Prostate gland (tissue), 2 donors: Measurements from ENCODE around the gene RP9. TPM values are rescaled to one million over a fixed set of nuclear protein-coding genes. Genes with fewer than 3 reads are reported as not detected.

Experiments
- DNase-seq: peaks from one replicate; pipeline ENCODE4 v3.0.0-alpha.2; 2019; ENCODE audit warnings: low spot score
- H3K27ac ChIP-seq, 2 donors: fragments of 200-600 bp; sonication (generic); 2 replicates each; pipeline ENCODE4 v1.5.1; 2017 to 2019
- H3K27me3 ChIP-seq: fragments of 200-600 bp; sonication (generic); replicated peaks from 2 replicates; pipeline ENCODE4 v1.5.1; 2019; ENCODE audit not compliant: insufficient read depth
- H3K36me3 ChIP-seq, 2 donors: fragments of 200-600 bp; sonication (generic); 1 replicate in 1 of 2; 2 replicates in 1 of 2; pipeline versions ENCODE4 v1.5.1 to v1.8.1; 2017 to 2019
- H3K4me1 ChIP-seq: fragments of 200-600 bp; sonication (generic); replicated peaks from 2 replicates; pipeline ENCODE4 v1.5.1; 2019
- H3K4me3 ChIP-seq, 2 donors: fragments of 200-600 bp; sonication (generic); 2 replicates each; pipeline ENCODE4 v1.5.1; 2017 to 2019
- H3K9me3 ChIP-seq: fragments of 200-600 bp; sonication (generic); 2 replicates; pipeline ENCODE4 v1.5.1; 2017
- POLR2A ChIP-seq: fragments of 450-650 bp; IDR thresholded peaks from one replicate; pipeline ENCODE4 v1.6.1; 2016; ENCODE audit warnings: antibody characterized with exemption, mild to moderate bottlenecking
- POLR2AphosphoS5 ChIP-seq: sonication (generic); formaldehyde crosslinking; IDR thresholded peaks from one replicate; pipeline ENCODE4 v1.6.1; 2017; ENCODE audit warnings: antibody characterized with exemption
- WGBS: methylation state at CpG from one replicate; pipeline ENCODE4 v1.1.5; 2018; 5-methylcytosine and 5-hydroxymethylcytosine counted together
- intact Hi-C: fragments of 100-400 bp; cut with DNase I; formaldehyde crosslinking; loops from one replicate; pipeline ENCODE4 v1.14.2; 2022
- total RNA-seq, 2 donors: library from RNA; depleted of rRNA; stranded (reverse); fragments of >200 nt; gene quantifications; one replicate each; pipeline ENCODE4 v1.1.0, GENCODE V29; 2016
- TF ChIP-seq, protein P1 (sequence below), 4 experiments: fragments of 200-600 bp in 2 of 4; fragments of 450-650 bp in 2 of 4; sonication (generic) in 2 of 4; IDR thresholded peaks; 1 replicate in 3 of 4; 2 replicates in 1 of 4; pipeline ENCODE4 v1.5.1; 2016 to 2019; ENCODE audit warnings: antibody characterized with exemption in 4 of 4, mild to moderate bottlenecking in 2 of 4, moderate library complexity in 2 of 4

Gene RP9
- total RNA-seq, 2 donors from 2014 or later: 7.8 to 18.0 TPM

GRCh38 chr7:33109758-33110238 lies 594 bp upstream of the RP9 start:
- DNase-seq: no peak
- H3K4me3 ChIP-seq: peak overlapping the region; percentile 97 to 99
- intact Hi-C loops: loop anchor here (5.0 kb wide), 2 partner anchors 47 to 262 kb away; partner anchors contain the start of gene NT5C3A
- no peak overlapping the region for H3K27ac ChIP-seq
- H3K36me3 ChIP-seq: no peaks in the 10 kb centered on the region
- peaks cover 5% of the 10 kb centered on the region for H3K4me1 ChIP-seq
- WGBS: 16% methylated on average over 11 of the region's 11 CpGs
- TF ChIP-seq, protein P1, sequence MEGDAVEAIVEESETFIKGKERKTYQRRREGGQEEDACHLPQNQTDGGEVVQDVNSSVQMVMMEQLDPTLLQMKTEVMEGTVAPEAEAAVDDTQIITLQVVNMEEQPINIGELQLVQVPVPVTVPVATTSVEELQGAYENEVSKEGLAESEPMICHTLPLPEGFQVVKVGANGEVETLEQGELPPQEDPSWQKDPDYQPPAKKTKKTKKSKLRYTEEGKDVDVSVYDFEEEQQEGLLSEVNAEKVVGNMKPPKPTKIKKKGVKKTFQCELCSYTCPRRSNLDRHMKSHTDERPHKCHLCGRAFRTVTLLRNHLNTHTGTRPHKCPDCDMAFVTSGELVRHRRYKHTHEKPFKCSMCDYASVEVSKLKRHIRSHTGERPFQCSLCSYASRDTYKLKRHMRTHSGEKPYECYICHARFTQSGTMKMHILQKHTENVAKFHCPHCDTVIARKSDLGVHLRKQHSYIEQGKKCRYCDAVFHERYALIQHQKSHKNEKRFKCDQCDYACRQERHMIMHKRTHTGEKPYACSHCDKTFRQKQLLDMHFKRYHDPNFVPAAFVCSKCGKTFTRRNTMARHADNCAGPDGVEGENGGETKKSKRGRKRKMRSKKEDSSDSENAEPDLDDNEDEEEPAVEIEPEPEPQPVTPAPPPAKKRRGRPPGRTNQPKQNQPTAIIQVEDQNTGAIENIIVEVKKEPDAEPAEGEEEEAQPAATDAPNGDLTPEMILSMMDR (IDR thresholded peaks at IDR 0.05): no peak
- TF ChIP-seq POLR2A (no peak), POLR2AphosphoS5 (no peak)
- H3K9me3 ChIP-seq: no peaks in the 10 kb centered on the region
- no peaks in the 10 kb centered on the region for H3K27me3 ChIP-seq

- Histone ChIP-seq H3K4me3 (peak overlapping the region; percentile 97 to 99), H3K27ac (peak overlapping the region; percentile 65 to 73), H3K9me3 (no peaks in the 10 kb centered on the region), H3K27me3 (no peaks in the 10 kb centered on the region), H3K4me1 (peaks cover 5% of the 10 kb centered on the region), H3K36me3 (no peaks in the 10 kb centered on the region)
- intact Hi-C loops: loop anchor here (5.0 kb wide), 2 partner anchors 46 to 261 kb away; partner anchors contain the start of gene NT5C3A
- TF ChIP-seq, protein P1 (IDR thresholded peaks at IDR 0.05): no peak
- no peak for TF ChIP-seq POLR2A
- no peak for TF ChIP-seq POLR2AphosphoS5
- WGBS: 1% methylated on average over 10 of the region's 10 CpGs
- DNase-seq: no peak
Observed at GRCh38 chr7:33108554-33109004, 625 bp downstream of the RP9 start.

GRCh38 chr7:33107136-33108066 lies 1.8 kb downstream of the RP9 start:
- DNase-seq: no peak
- no peaks in the 10 kb centered on the region for H3K27me3 ChIP-seq
- H3K4me3 ChIP-seq: no peak overlapping the region
- no peak for TF ChIP-seq POLR2A
- TF ChIP-seq, protein P1 (IDR thresholded peaks at IDR 0.05): peak in 3 of 4 experiments; percentile 17 to 28 (median 27)
- no peaks in the 10 kb centered on the region for H3K9me3 ChIP-seq
- intact Hi-C loops: loop anchor here (2.0 to 5.0 kb wide), 3 partner anchors 45 to 307 kb away; partner anchors contain the start of gene NT5C3A
- peaks cover 5% of the 10 kb centered on the region for H3K4me1 ChIP-seq
- peaks cover 0 to 3% of the 10 kb centered on the region in 2 donors for H3K36me3 ChIP-seq
- 42% methylated on average over 7 of the region's 7 CpGs for WGBS
- no peak overlapping the region for H3K27ac ChIP-seq

DNA sequence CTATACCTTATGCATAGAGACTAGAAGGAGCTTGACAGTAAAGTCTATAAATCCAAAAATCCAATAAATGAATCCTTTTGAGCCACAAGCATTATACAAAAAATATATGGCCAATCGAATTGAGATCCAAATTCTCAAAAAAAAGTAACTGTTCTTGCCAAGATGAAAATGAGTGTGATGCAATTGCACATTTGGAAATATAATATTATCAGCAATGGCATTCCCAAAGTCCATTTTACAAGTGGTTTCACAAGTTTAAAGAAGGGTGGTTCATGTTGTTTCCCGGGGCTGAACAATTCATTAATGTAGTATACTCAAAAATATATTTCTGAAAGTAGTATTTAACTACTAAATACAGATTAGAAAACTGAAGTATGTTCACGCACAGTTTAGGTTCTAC lies 7.3 kb downstream of the RP9 start:
- H3K36me3 ChIP-seq: peaks cover 0 to 10% of the 10 kb centered on the region in 2 donors
- H3K27ac ChIP-seq: no peak overlapping the region
- no peaks in the 10 kb centered on the region for H3K9me3 ChIP-seq
- intact Hi-C loops: no loop called here
- WGBS: 87% methylated on average over 3 of the region's 3 CpGs
- no peak overlapping the region for H3K4me3 ChIP-seq
- peaks cover under 1% of the 10 kb centered on the region for H3K4me1 ChIP-seq
- no peak for DNase-seq
- no peaks in the 10 kb centered on the region for H3K27me3 ChIP-seq
- TF ChIP-seq POLR2A: no peak
- TF ChIP-seq, protein P1 (IDR thresholded peaks at IDR 0.05): no peak
- no peak for TF ChIP-seq POLR2AphosphoS5
